HepG2 (cell line): ENCODE data around the gene CNEP1R1.

Experiments used
- ATF2 ChIP-seq: sonication (generic); formaldehyde crosslinking; IDR thresholded peaks from 2 replicates; pipeline ENCODE4 v1.4.0; 2020; ENCODE audit warnings: missing genetic modification reagents
- EP300 ChIP-seq, 3 experiments: sonication (generic) in 1 of 3; formaldehyde crosslinking in 1 of 3; IDR thresholded peaks; 2 replicates each; pipeline versions ENCODE4 v1.5.1 to v1.6.1; 2011 to 2020; ENCODE audit warnings: low read depth in 2 of 3, low read length in 2 of 3, borderline replicate concordance in 1 of 3, improper control_type of control experiment in 1 of 3, mild to moderate bottlenecking in 1 of 3, missing genetic modification reagents in 1 of 3, moderate library complexity in 1 of 3
- PHF21A ChIP-seq: sonication (generic); formaldehyde crosslinking; IDR thresholded peaks from 2 replicates; pipeline ENCODE4 v1.5.0; 2020; ENCODE audit warnings: mild to moderate bottlenecking, missing genetic modification reagents
- POLR2AphosphoS5 ChIP-seq: IDR thresholded peaks from 2 replicates; pipeline ENCODE4 v1.6.1; 2012; ENCODE audit warnings: low read depth, low read length
- ZGPAT ChIP-seq: IDR thresholded peaks from 2 replicates; pipeline ENCODE4 v1.6.1; 2016; ENCODE audit warnings: mild to moderate bottlenecking
- ZNF512 ChIP-seq: sonication (generic); formaldehyde crosslinking; IDR thresholded peaks from 2 replicates; pipeline ENCODE4 v1.4.0; 2020; ENCODE audit warnings: mild to moderate bottlenecking, missing genetic modification reagents
- TF ChIP-seq, protein P1 (sequence below): sonication (generic); formaldehyde crosslinking; IDR thresholded peaks from 2 replicates; pipeline ENCODE4 v1.4.0; 2020; ENCODE audit warnings: mild to moderate bottlenecking, missing genetic modification reagents

DNA sequence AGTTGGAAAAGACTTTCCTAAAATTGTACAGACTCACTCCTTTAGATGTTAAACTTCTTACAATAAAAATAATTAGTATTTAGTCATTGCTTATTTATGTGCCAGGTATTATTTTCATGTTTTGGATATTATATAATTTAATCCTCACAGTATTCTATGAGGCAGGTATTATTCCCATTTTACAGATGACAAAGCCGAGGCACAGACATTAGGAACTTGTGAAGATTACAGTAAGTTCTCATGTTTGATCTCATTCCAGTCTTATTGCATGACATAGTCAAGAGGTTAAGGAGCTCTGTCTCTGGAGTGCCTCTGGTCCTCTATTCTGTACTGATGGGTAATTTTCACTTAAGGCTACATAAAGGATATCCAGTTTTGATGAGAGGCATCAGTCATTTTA lies 44.0 kb downstream of the CNEP1R1 start:
- TF ChIP-seq ATF2 (CRISPR knock-in tag) (no peak), PHF21A (CRISPR knock-in tag) (no peak), ZNF512 (CRISPR knock-in tag) (no peak), ZGPAT (CRISPR knock-in tag) (no peak), POLR2AphosphoS5 (no peak), EP300 (IDR thresholded peaks at IDR 0.05; ENCODE audit: low read depth in 2 of 2, low read length in 2 of 2) (no peak), EP300 (CRISPR knock-in tag; IDR thresholded peaks at IDR 0.05; ENCODE audit: borderline replicate concordance) (no peak)
- TF ChIP-seq, protein P1, sequence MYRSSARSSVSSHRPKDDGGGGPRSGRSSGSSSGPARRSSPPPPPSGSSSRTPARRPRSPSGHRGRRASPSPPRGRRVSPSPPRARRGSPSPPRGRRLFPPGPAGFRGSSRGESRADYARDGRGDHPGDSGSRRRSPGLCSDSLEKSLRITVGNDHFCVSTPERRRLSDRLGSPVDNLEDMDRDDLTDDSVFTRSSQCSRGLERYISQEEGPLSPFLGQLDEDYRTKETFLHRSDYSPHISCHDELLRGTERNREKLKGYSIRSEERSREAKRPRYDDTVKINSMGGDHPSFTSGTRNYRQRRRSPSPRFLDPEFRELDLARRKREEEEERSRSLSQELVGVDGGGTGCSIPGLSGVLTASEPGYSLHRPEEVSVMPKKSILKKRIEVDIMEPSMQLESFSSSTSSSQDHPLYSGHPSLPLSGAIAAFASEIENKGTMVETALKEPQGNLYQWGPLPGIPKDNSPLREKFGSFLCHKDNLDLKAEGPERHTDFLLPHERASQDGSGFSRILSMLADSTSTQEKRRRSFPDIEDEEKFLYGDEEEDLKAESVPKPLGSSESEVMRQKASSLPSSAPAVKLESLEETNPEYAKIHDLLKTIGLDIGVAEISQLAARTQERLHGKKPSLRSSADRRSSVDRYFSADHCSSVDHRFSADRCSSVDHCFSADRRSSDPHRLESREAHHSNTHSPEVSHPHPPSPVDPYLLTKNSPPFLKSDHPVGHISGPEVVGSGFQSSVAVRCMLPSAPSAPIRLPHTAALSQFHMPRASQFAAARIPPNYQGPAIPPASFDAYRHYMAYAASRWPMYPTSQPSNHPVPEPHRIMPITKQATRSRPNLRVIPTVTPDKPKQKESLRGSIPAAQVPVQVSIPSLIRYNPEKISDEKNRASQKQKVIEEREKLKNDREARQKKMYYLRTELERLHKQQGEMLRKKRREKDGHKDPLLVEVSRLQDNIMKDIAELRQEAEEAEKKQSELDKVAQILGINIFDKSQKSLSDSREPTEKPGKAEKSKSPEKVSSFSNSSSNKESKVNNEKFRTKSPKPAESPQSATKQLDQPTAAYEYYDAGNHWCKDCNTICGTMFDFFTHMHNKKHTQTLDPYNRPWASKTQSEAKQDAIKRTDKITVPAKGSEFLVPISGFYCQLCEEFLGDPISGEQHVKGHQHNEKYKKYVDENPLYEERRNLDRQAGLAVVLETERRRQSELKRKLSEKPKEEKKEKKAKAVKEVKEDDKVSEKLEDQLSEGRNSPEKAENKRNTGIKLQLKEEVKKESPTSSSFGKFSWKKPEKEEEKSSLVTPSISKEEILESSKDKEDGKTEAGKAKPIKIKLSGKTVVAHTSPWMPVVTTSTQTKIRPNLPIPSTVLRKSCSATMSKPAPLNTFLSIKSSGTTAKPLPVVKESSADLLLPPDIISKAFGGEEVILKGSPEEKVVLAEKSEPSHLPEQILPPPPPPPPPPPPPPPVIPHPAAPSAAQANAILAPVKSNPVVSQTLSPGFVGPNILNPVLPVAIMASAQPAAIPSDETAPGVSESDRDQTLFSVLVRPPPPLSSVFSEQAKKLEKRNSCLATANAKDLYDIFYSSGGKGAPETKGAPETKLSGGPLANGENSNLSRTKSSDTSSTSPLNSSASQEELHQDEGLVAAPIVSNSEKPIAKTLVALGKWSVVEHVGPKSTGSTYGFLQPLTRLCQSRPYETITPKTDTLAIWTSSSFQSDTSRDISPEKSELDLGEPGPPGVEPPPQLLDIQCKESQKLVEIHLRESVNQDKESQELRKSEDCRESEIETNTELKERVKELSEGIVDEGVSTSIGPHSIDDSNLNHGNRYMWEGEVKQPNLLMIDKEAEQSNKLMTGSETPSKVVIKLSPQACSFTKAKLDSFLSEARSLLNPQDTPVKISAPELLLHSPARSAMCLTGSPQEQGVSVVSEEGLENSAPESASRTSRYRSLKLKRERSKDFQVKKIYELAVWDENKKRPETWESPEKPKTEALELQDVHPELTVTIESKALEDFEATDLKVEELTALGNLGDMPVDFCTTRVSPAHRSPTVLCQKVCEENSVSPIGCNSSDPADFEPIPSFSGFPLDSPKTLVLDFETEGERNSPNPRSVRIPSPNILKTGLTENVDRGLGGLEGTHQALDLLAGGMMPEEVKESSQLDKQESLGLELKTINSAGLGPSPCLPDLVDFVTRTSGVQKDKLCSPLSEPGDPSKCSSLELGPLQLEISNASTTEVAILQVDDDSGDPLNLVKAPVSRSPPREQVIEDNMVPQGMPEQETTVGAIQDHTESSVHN (CRISPR knock-in tag): no peak
